ENCODE data around the gene THSD7A.

Gene THSD7A

GRCh38 chr7:11807000-11807399, 25.0 kb downstream of the THSD7A start:
- DNase-seq: no peak

GRCh38 chr7:11804621-11805020, 27.4 kb downstream of the THSD7A start:
- no peak for DNase-seq

GRCh38 chr7:11795231-11795630, 36.8 kb downstream of the THSD7A start:
- no peak for DNase-seq

GRCh38 chr7:11792166-11792565, 39.8 kb downstream of the THSD7A start:
- DNase-seq: no peak

- no peak for DNase-seq
Observed at GRCh38 chr7:11788568-11788967, 43.4 kb downstream of the THSD7A start.

GRCh38 chr7:11787534-11787933, 44.5 kb downstream of the THSD7A start:
- no peak for DNase-seq

GRCh38 chr7:11786186-11786585, 45.8 kb downstream of the THSD7A start:
- no peak for DNase-seq

GRCh38 chr7:11784769-11785536, 47.0 kb downstream of the THSD7A start:
- no peak for DNase-seq

GRCh38 chr7:11779864-11780674, 51.9 kb downstream of the THSD7A start:
- no peak for DNase-seq

- no peak for DNase-seq
Observed at GRCh38 chr7:11776039-11776438, 56.0 kb downstream of the THSD7A start.

- no peak for DNase-seq
Observed at GRCh38 chr7:11775401-11775800, 56.6 kb downstream of the THSD7A start.

GRCh38 chr7:11768263-11768662, 63.7 kb downstream of the THSD7A start:
- no peak for DNase-seq

GRCh38 chr7:11767148-11767547, 64.8 kb downstream of the THSD7A start:
- DNase-seq: no peak

GRCh38 chr7:11760372-11760771, 71.6 kb downstream of the THSD7A start:
- DNase-seq: no peak

- DNase-seq: no peak
Observed at GRCh38 chr7:11758627-11759111, 73.3 kb downstream of the THSD7A start.

GRCh38 chr7:11757153-11757552, 74.8 kb downstream of the THSD7A start:
- no peak for DNase-seq

GRCh38 chr7:11754933-11755332, 77.1 kb downstream of the THSD7A start:
- no peak for DNase-seq

- DNase-seq: no peak
Observed at GRCh38 chr7:11754123-11754522, 77.9 kb downstream of the THSD7A start.

- DNase-seq: no peak
Observed at GRCh38 chr7:11753433-11753832, 78.6 kb downstream of the THSD7A start.

- DNase-seq: no peak
Observed at GRCh38 chr7:11751807-11752389, 80.1 kb downstream of the THSD7A start.

- DNase-seq: no peak
Observed at GRCh38 chr7:11751315-11751714, 80.7 kb downstream of the THSD7A start.

GRCh38 chr7:11750191-11750590, 81.8 kb downstream of the THSD7A start:
- no peak for DNase-seq

GRCh38 chr7:11749629-11750028, 82.4 kb downstream of the THSD7A start:
- no peak for DNase-seq

- DNase-seq: no peak
Observed at GRCh38 chr7:11748884-11749283, 83.1 kb downstream of the THSD7A start.

Data from NCI-H2171 (cell line).